Right cardiac atrium (tissue), 5 donors: ENCODE measurements around the gene C17orf114.
"Not testable (repeated sequence)": the region's sequence is repeated elsewhere in the genome, so short reads cannot be mapped to it uniquely, and the experiment has no call there.

Experiments used
- ATAC-seq, 2 donors: fragments of 200-7000 bp; cut with Tn5 transposase; one replicate each; pipeline versions ENCODE4 v1.8.0 to v1.9.1; 2020; ENCODE audit warnings: moderate library complexity in 2 of 2, mild to moderate bottlenecking in 1 of 2
- DNase-seq, 3 donors: peaks; one replicate each; pipeline ENCODE4 v3.0.0-alpha.2; 2020
- H3K27ac ChIP-seq: one replicate; pipeline ENCODE4 v1.5.1; 2013; ENCODE audit warnings: mild to moderate bottlenecking, low read length, control low read depth, moderate library complexity
- H3K27me3 ChIP-seq: one replicate; pipeline ENCODE4 v1.6.1; 2013; ENCODE audit not compliant: control insufficient read depth, insufficient read depth
- H3K4me1 ChIP-seq: one replicate; pipeline ENCODE4 v1.6.1; 2013; ENCODE audit warnings: low read length; ENCODE audit not compliant: control insufficient read depth, insufficient read depth
- H3K4me3 ChIP-seq: one replicate; pipeline ENCODE4 v1.5.1; 2013; ENCODE audit warnings: low read length, control low read depth
- H3K9me3 ChIP-seq: one replicate; pipeline ENCODE4 v1.6.1; 2013; ENCODE audit warnings: low read length; ENCODE audit not compliant: control insufficient read depth
- WGBS: extraction: QIAGEN DNeasy Blood & Tissue Kit; methylation state at CpG from one replicate; pipeline ENCODE4 v1.1.7; 2013; 5-methylcytosine and 5-hydroxymethylcytosine counted together
- intact Hi-C, 4 donors: fragments of 100-400 bp; cut with DNase I; formaldehyde crosslinking; loops; one replicate each; pipeline versions ENCODE4 v1.11.0 to v1.14.0; 2022 to 2023
- donor health status: healthy with polysubstance abuse.
- donor health status: DM: no; HTN: yes; CAD: no.
- donor health status: DM: no; HTN: no; CAD: no.
- donor health status: DM: no; HTN: yes; CAD: no; lungs with severe emphysema.
- donor health status: DM: yes; HTN: yes; CAD: no.

Gene C17orf114

GRCh38 chr17:4839221-4839620 lies 37.1 kb upstream of the C17orf114 start:
- H3K9me3 ChIP-seq = no peaks in the 10 kb centered on the region
- no peak for ATAC-seq
- H3K4me3 ChIP-seq = no peak overlapping the region
- H3K4me1 ChIP-seq = peaks cover 15% of the 10 kb centered on the region
- WGBS = 84% methylated on average over 8 of the region's 8 CpGs
- no peaks in the 10 kb centered on the region for H3K27me3 ChIP-seq
- DNase-seq = no peak
- intact Hi-C loops = loop anchor here in 1 of 4 donors (10.0 kb wide), 1 partner anchor 46 kb away; no protein-coding TSS in a partner anchor
- no peak overlapping the region for H3K27ac ChIP-seq

GRCh38 chr17:4838309-4838785 lies 36.2 kb upstream of the C17orf114 start:
- Histone ChIP-seq H3K9me3 (no peaks in the 10 kb centered on the region), H3K27ac (peak overlapping the region; percentile 57), H3K4me3 (no peak overlapping the region), H3K27me3 (no peaks in the 10 kb centered on the region), H3K4me1 (peaks cover 15% of the 10 kb centered on the region)
- no peak for ATAC-seq
- 65% methylated on average over 3 of the region's 3 CpGs for WGBS
- DNase-seq = peak in 1 of 3 donors; percentile 20
- intact Hi-C loops = loop anchor here in 1 of 4 donors (10.0 kb wide), 1 partner anchor 46 kb away; no protein-coding TSS in a partner anchor

DNA sequence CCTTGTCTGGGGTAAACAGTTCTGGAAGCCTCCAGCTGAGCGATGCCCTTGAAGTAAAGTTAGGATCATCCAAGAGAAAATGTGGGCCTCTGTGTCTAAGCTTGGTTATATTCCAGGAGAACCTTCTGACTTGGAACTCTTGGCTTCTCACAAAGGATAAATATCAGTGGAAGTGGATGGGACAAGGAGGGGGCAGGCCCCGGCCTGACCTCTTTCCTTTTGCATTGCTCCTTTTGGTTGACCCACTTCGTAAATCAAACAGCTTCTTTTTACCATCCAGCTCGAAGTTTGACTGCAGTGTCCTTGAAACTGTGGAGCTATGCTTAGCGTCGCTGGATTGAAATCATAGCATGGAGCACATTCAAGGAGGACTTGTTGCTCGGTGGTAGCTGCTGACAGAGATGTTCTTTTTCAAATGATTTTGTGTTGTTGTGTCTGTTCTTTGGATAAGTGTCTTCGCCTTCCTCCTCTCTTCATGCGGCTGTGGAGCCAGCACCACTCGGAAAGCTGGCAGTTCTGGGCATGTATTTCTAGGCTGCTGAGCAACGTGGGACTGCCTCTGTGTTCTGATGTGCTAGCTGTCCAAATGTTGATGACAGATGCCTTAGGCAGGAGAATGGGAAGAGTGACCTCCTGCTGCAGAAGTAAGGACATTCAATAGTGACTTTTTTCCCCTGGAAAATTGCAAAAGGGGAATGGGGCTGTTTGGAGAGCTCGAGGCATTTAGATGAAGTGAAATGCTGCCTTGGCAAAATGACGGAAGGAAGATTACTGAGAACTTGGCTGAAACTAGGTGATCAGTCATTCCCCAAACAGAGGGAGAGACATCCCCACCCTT lies 35.6 kb upstream of the C17orf114 start:
- Histone ChIP-seq H3K4me1 (peaks cover 15% of the 10 kb centered on the region), H3K27ac (peak overlapping the region; percentile 57), H3K9me3 (no peaks in the 10 kb centered on the region), H3K4me3 (no peak overlapping the region), H3K27me3 (no peaks in the 10 kb centered on the region)
- ATAC-seq (peak in 1 of 2 donors; percentile 20), DNase-seq (peak in 2 of 3 donors; percentile 59 to 63)
- 33% methylated on average over 13 of the region's 13 CpGs for WGBS
- intact Hi-C loops = loop anchor here in 1 of 4 donors (10.0 kb wide), 1 partner anchor 47 kb away; no protein-coding TSS in a partner anchor

DNA sequence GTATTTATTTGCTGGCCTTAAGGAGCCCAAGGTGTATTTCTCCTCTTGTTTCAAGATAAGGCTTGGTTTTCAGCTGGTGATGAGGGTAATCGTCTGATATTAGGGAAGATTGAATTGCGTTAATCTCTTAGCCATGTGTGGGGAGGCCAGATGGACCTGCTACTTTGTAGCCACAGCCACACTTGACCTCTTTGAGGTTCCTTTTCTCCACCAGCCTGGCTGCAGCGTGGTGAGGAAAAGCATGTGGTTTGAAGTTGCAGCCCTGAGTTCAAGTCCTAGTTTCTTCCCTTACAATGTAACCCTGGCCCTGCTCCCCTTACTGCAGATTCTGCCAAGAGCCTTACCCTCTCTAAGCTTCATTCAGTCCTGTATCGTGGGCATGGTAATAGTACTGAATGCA lies 34.1 kb upstream of the C17orf114 start:
- WGBS = 83% methylated on average over 4 of the region's 4 CpGs
- H3K4me1 ChIP-seq = peaks cover 15% of the 10 kb centered on the region
- no peak for DNase-seq
- H3K4me3 ChIP-seq = no peak overlapping the region
- H3K9me3 ChIP-seq = no peaks in the 10 kb centered on the region
- ATAC-seq = no peak
- intact Hi-C loops = loop anchor here in 1 of 4 donors (10.0 kb wide), 1 partner anchor 49 kb away; no protein-coding TSS in a partner anchor
- no peak overlapping the region for H3K27ac ChIP-seq
- no peaks in the 10 kb centered on the region for H3K27me3 ChIP-seq

DNA sequence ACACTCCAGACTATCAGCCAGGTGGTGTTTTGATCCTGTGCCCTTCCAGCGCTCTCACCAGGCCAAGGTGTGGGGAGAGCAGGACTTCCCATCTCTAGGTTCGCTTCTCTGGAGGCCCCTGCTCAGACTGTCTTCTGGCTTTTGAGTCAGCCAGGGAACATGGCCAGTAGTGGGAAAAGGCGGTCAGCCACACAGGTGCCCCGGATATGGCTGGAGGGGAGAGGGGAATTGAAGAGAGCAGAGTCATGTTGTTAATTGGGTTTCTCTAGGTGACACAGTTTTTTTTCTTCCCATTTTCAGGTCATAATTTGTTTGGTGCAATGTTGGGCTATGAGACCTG lies 32.5 kb upstream of the C17orf114 start:
- Histone ChIP-seq H3K4me3 (no peak overlapping the region), H3K9me3 (no peaks in the 10 kb centered on the region), H3K27ac (no peak overlapping the region), H3K27me3 (no peaks in the 10 kb centered on the region), H3K4me1 (peaks cover 14% of the 10 kb centered on the region)
- no peak for ATAC-seq
- intact Hi-C loops = loop anchor here in 1 of 4 donors (10.0 kb wide), 1 partner anchor 50 kb away; no protein-coding TSS in a partner anchor
- WGBS = 78% methylated on average over 4 of the region's 4 CpGs
- DNase-seq = peak in 1 of 3 donors; percentile 30

GRCh38 chr17:4833941-4834680 lies 32.0 kb upstream of the C17orf114 start:
- Histone ChIP-seq H3K9me3 (no peaks in the 10 kb centered on the region), H3K4me1 (peaks cover 12% of the 10 kb centered on the region), H3K4me3 (peak overlapping the region; percentile 44), H3K27ac (peak overlapping the region; percentile 27), H3K27me3 (no peaks in the 10 kb centered on the region)
- DNase-seq = peak in 2 of 3 donors; percentile 28 to 60
- intact Hi-C loops = loop anchor here in 1 of 4 donors (10.0 kb wide), 1 partner anchor 51 kb away; no protein-coding TSS in a partner anchor
- peak in 1 of 2 donors; percentile 24 for ATAC-seq
- WGBS = 4% methylated on average over 15 of the region's 15 CpGs

- ATAC-seq (peak; percentile 97 to 98), DNase-seq (peak; percentile 91 to 97 (median 96))
- under 1% methylated on average over 91 of the region's 91 CpGs for WGBS
- Histone ChIP-seq H3K4me1 (peaks cover 10% of the 10 kb centered on the region), H3K4me3 (peak within 1 kb of the TSS; percentile 44), H3K27me3 (no peaks in the 10 kb centered on the region), H3K27ac (peak within 1 kb of the TSS; percentile 63), H3K9me3 (no peaks in the 10 kb centered on the region)
- intact Hi-C loops = loop anchor here in 1 of 4 donors (10.0 kb wide), 1 partner anchor 51 kb away; no protein-coding TSS in a partner anchor
Measured at GRCh38 chr17:4833178-4833940, 31.2 kb upstream of the C17orf114 start, which contains the start of gene MINK1. Gene MINK1 (plus strand): TSS chr17:4833340. CDS start chr17:4833584, 244 bp downstream.

DNA sequence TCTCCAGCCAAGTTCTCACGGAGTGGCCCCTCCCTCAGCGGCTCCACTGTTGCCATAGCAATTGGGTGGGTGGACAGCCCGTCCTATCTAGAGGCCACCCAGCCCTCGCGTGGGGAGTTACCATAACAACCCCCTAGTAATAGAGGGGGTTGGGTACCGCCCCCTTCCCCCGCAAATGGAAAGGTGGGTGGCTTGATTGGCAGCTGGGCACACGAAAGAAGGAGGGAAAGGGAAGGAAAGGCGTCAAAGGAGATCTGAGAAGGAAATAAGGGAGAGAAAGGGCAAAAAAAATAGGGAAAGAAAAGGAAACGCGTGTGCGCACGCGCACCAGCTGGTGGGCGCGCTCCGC lies 30.7 kb upstream of the C17orf114 start:
- not testable (repeated sequence) for H3K4me1 ChIP-seq, H3K9me3 ChIP-seq, H3K27me3 ChIP-seq, DNase-seq
- intact Hi-C loops = loop anchor here in 1 of 4 donors (10.0 kb wide), 1 partner anchor 52 kb away; no protein-coding TSS in a partner anchor
- peak overlapping the region; percentile 63 for H3K27ac ChIP-seq
- WGBS = under 1% methylated on average over 10 of the region's 17 CpGs
- ATAC-seq = peak in 1 of 2 donors; percentile 47
- peak overlapping the region; percentile 44 for H3K4me3 ChIP-seq

DNA sequence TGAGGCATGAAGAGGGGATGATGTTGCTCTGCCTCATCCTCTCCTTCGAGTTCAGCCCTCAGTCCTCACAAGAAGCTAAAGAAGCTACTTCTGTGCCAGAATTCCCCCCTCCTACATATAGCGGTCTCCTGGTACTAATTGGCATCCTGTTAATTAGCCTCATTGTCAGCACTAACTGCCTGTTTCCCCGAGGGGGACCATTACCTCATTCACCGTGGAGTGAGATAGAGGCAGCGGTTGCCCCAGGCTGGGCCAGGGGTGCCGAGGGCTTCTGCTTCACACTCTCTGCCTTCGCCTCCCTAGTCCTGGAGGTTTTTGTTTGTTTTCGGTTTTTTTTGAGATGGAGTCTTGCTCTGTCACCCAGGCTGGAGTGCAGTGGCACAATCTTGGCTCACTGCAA lies 25.3 kb upstream of the C17orf114 start:
- ATAC-seq = no peak
- no peak for DNase-seq
- H3K27me3 ChIP-seq = no peaks in the 10 kb centered on the region
- H3K4me1 ChIP-seq = no peaks in the 10 kb centered on the region
- intact Hi-C loops = no loop called here
- H3K4me3 ChIP-seq = no peak overlapping the region
- no peak overlapping the region for H3K27ac ChIP-seq
- WGBS = 68% methylated on average over 8 of the region's 8 CpGs
- H3K9me3 ChIP-seq = no peaks in the 10 kb centered on the region

DNA sequence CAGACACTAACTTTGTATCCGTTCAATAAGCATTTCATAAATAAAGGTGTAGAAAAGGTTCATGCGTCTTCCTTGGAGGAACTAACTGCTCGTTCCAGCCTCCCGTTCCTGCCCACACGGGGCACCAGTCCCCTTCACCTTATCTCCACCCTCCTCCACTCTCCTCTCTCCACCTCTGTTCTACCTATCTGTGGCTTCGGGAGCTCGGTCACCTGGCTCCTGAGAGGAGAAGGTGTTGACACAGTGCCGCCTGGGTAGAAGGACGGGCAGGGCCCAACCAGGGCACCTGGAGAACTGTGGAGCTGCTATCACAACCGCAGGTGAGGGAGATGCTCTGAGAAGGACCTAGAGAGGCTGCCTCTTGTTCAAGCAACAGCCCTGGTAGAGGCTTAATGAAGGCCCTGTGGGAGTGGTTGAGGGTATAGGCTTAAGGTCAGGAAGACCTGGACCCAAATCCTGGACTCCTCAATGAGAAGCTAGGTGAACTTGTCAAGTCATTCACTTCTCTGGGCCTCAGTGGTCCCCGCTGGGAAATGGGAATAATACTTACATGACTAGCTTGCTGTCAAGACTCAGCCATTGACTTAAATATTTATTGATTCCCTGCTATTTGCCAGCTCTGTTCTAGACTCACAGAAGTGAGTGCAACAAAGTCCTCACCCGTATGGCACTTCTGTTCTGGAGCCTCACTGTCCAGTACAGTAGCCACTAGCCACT lies 21.4 kb upstream of the C17orf114 start:
- intact Hi-C loops = no loop called here

More for the DNA sequence above, 21.4 kb upstream of the C17orf114 start:
- DNase-seq (no peak), ATAC-seq (no peak)
- WGBS = 72% methylated on average over 12 of the region's 12 CpGs
- H3K4me1 ChIP-seq = no peaks in the 10 kb centered on the region
- H3K4me3 ChIP-seq = no peak overlapping the region
- no peaks in the 10 kb centered on the region for H3K9me3 ChIP-seq
- no peak overlapping the region for H3K27ac ChIP-seq
- H3K27me3 ChIP-seq = no peaks in the 10 kb centered on the region
